Keratinocyte (primary cell): ENCODE data around the gene DHTKD1. TPM values are rescaled to one million over a fixed set of nuclear protein-coding genes. Genes with fewer than 3 reads are reported as not detected.

Source experiments
- DNase-seq: peaks from one replicate; pipeline ENCODE4 v3.0.0-alpha.2; 2011; ENCODE audit warnings: low read depth, missing footprints, low spot score
- FAIRE-seq: peaks from 2 replicates; lab custom pipeline; 2011; peaks lifted over from hg19 to GRCh38; lab: Jason Lieb, UNC
- H2AFZ ChIP-seq: 2 replicates; pipeline ENCODE4 v1.6.0; 2012; ENCODE audit warnings: low read length, control low read depth, inconsistent platforms; ENCODE audit not compliant: control insufficient read depth
- H3K27ac ChIP-seq: 2 replicates; pipeline ENCODE4 v1.5.1; 2011; ENCODE audit warnings: low read length; ENCODE audit not compliant: control insufficient read depth, insufficient read depth
- H3K27me3 ChIP-seq: 3 replicates; pipeline ENCODE4 v1.6.0; 2011; ENCODE audit warnings: low read length; ENCODE audit not compliant: control insufficient read depth, insufficient read depth; ENCODE audit errors: extremely low read depth
- H3K36me3 ChIP-seq, 2 experiments: 2 replicates in 1 of 2; 3 replicates in 1 of 2; pipeline ENCODE4 v1.5.1; 2011; ENCODE audit warnings: low read length in 2 of 2, mild to moderate bottlenecking in 1 of 2; ENCODE audit not compliant: control insufficient read depth in 2 of 2, insufficient read depth in 2 of 2; ENCODE audit errors: extremely low read depth in 1 of 2
- H3K4me1 ChIP-seq: 3 replicates; pipeline ENCODE4 v1.5.1; 2011; ENCODE audit warnings: low read length; ENCODE audit not compliant: control insufficient read depth, insufficient read depth; ENCODE audit errors: extremely low read depth
- H3K4me2 ChIP-seq: 3 replicates; pipeline ENCODE4 v1.6.0; 2011; ENCODE audit warnings: low read depth, low read length; ENCODE audit not compliant: control insufficient read depth, insufficient read depth; ENCODE audit errors: extremely low read depth
- H3K4me3 ChIP-seq, 3 experiments: fragments of 200-600 bp in 1 of 3; sonication (generic) in 1 of 3; 2 replicates in 2 of 3; 3 replicates in 1 of 3; pipeline ENCODE4 v1.5.1; 2011 to 2016; ENCODE audit warnings: low read length in 3 of 3, mild to moderate bottlenecking in 3 of 3, control low read depth in 2 of 3, inconsistent platforms in 1 of 3, low read depth in 1 of 3, mixed read lengths in 1 of 3, mixed run types in 1 of 3, moderate library complexity in 1 of 3; ENCODE audit not compliant: control insufficient read depth in 2 of 3, insufficient read depth in 2 of 3; ENCODE audit errors: extremely low read depth in 1 of 3
- H3K79me2 ChIP-seq: 2 replicates; pipeline ENCODE4 v1.6.0; 2012; ENCODE audit warnings: low read length; ENCODE audit not compliant: control insufficient read depth, insufficient read depth
- H3K9ac ChIP-seq: 3 replicates; pipeline ENCODE4 v1.6.0; 2011; ENCODE audit warnings: low read length; ENCODE audit not compliant: control insufficient read depth, insufficient read depth; ENCODE audit errors: extremely low read depth
- H3K9me1 ChIP-seq: 3 replicates; pipeline ENCODE4 v1.6.0; 2011; ENCODE audit warnings: low read length; ENCODE audit not compliant: control insufficient read depth, insufficient read depth; ENCODE audit errors: extremely low read depth
- H3K9me3 ChIP-seq: 2 replicates; pipeline ENCODE4 v1.5.1; 2012; ENCODE audit warnings: low read depth, low read length; ENCODE audit not compliant: control insufficient read depth
- H4K20me1 ChIP-seq: 3 replicates; pipeline ENCODE4 v1.6.0; 2011; ENCODE audit warnings: low read length; ENCODE audit not compliant: control insufficient read depth, insufficient read depth; ENCODE audit errors: extremely low read depth
- EZH2 ChIP-seq: IDR thresholded peaks from one replicate; pipeline ENCODE4 v1.6.1; 2012; ENCODE audit warnings: inconsistent platforms, mild to moderate bottlenecking, low read length, moderate library complexity
- dilution Hi-C: fragments of 300-500 bp; cut with MboI; formaldehyde crosslinking; loops from one replicate; pipeline ENCODE4 v1.7.0; 2020; ENCODE audit warnings: low sequenced_read_pairs; ENCODE audit not compliant: extremely low pct_ligation_motif_present
- polyA plus RNA-seq, 5 experiments: library from polyadenylated mRNA; depleted of rRNA in 3 of 5; stranded (reverse) in 3 of 5; stranded (forward) in 1 of 5; unstranded in 1 of 5; fragments of >200 nt; gene quantifications; 1 replicate in 1 of 5; 2 replicates in 3 of 5; 3 replicates in 1 of 5; pipeline versions ENCODE4 v1.2.1 to v1.2.3, GENCODE V29; 2011 to 2012; ENCODE audit warnings: missing spikeins in 2 of 5, low read depth in 1 of 5, low replicate concordance in 1 of 5
- TF ChIP-seq, protein P1 (sequence below), 3 experiments: IDR thresholded peaks in 1 of 3; conservative IDR thresholded peaks in 1 of 3; optimal IDR thresholded peaks in 1 of 3; 2 replicates in 2 of 3; 3 replicates in 1 of 3; pipeline versions ENCODE3 to v1.5.1; 2011; ENCODE audit warnings: low read length in 3 of 3, mild to moderate bottlenecking in 3 of 3, moderate library complexity in 2 of 3, control low read depth in 1 of 3, inconsistent platforms in 1 of 3; ENCODE audit not compliant: insufficient read depth in 2 of 3; ENCODE audit errors: extremely low read depth in 1 of 3

DHTKD1 gene
- polyA plus RNA-seq, 1 donor (not counting 4 experiments of a cell fraction or from before 2014, with no cell fraction given): 12.8 TPM

GRCh38 chr10:12103802-12104201, 35.0 kb downstream of the DHTKD1 start:
- Histone ChIP-seq H3K9ac (no peak overlapping the region), H3K9me3 (no peaks in the 10 kb centered on the region), H3K27me3 (no peaks in the 10 kb centered on the region), H3K4me1 (no peaks in the 10 kb centered on the region), H3K4me3 (no peak overlapping the region), H2AFZ (no peak overlapping the region), H3K4me2 (no peak overlapping the region), H3K79me2 (no peaks in the 10 kb centered on the region), H3K9me1 (no peaks in the 10 kb centered on the region), H4K20me1 (no peaks in the 10 kb centered on the region), H3K36me3 (peaks cover 7 to 9% of the 10 kb centered on the region in 2 experiments), H3K27ac (no peak overlapping the region)
- dilution Hi-C loops: no loop called here
- no peak for FAIRE-seq
- no peak for DNase-seq
- TF ChIP-seq, protein P1, sequence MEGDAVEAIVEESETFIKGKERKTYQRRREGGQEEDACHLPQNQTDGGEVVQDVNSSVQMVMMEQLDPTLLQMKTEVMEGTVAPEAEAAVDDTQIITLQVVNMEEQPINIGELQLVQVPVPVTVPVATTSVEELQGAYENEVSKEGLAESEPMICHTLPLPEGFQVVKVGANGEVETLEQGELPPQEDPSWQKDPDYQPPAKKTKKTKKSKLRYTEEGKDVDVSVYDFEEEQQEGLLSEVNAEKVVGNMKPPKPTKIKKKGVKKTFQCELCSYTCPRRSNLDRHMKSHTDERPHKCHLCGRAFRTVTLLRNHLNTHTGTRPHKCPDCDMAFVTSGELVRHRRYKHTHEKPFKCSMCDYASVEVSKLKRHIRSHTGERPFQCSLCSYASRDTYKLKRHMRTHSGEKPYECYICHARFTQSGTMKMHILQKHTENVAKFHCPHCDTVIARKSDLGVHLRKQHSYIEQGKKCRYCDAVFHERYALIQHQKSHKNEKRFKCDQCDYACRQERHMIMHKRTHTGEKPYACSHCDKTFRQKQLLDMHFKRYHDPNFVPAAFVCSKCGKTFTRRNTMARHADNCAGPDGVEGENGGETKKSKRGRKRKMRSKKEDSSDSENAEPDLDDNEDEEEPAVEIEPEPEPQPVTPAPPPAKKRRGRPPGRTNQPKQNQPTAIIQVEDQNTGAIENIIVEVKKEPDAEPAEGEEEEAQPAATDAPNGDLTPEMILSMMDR (optimal IDR thresholded peaks at IDR 0.05 in 1 of 3, IDR thresholded peaks at IDR 0.05 in 1 of 3, conservative IDR thresholded peaks at IDR 0.05 in 1 of 3; ENCODE audit: extremely low read depth in 1 of 3, insufficient read depth in 2 of 3, low read length in 3 of 3): no peak
- TF ChIP-seq EZH2: no peak

- TF ChIP-seq, protein P1 (optimal IDR thresholded peaks at IDR 0.05 in 1 of 3, IDR thresholded peaks at IDR 0.05 in 1 of 3, conservative IDR thresholded peaks at IDR 0.05 in 1 of 3; ENCODE audit: extremely low read depth in 1 of 3, insufficient read depth in 2 of 3, low read length in 3 of 3): no peak
- no peak for TF ChIP-seq EZH2
These were observed 39.0 kb downstream of the DHTKD1 start for GRCh38 chr10:12107781-12108180.

More at GRCh38 chr10:12107781-12108180, 39.0 kb downstream of the DHTKD1 start:
- Histone ChIP-seq H3K9ac (no peak overlapping the region), H3K4me1 (no peaks in the 10 kb centered on the region), H3K79me2 (no peaks in the 10 kb centered on the region), H3K9me1 (no peaks in the 10 kb centered on the region), H3K9me3 (no peaks in the 10 kb centered on the region), H3K4me3 (no peak overlapping the region), H3K27me3 (no peaks in the 10 kb centered on the region), H2AFZ (no peak overlapping the region), H4K20me1 (no peaks in the 10 kb centered on the region), H3K4me2 (no peak overlapping the region), H3K36me3 (peaks cover 0 to 6% of the 10 kb centered on the region in 2 experiments), H3K27ac (no peak overlapping the region)
- FAIRE-seq (no peak), DNase-seq (no peak)
- dilution Hi-C loops: no loop called here
